Measurements from ENCODE around the gene GNB1L. TPM values are rescaled to one million over a fixed set of nuclear protein-coding genes. Genes with fewer than 3 reads are reported as not detected.
A peak's percentile ranks its signal among the peaks of the same experiment; 100 is the strongest.

The GNB1L gene
- total RNA-seq, result 1 to 10 TPM; 8.8 to 9.8 TPM

GRCh38 chr22:19854778-19855503 is at the start of gene GNB1L, which contains the start of gene RTL10:
Gene GNB1L (minus strand): TSS chr22:19854874. CDS start chr22:19821355, 33,519 bp downstream.
Gene RTL10 (minus strand): TSS chr22:19854874. CDS start chr22:19852261, 2,613 bp downstream.
- H3K27me3 Mint-ChIP-seq (ENCODE audit: low read depth), result no peaks in the 10 kb centered on the region
- intact Hi-C loops (cut with micrococcal nuclease), result loop anchor here (1.0 to 10.0 kb wide), 6 partner anchors 32 to 654 kb away; partner anchors contain the start of genes COMT, RANBP1, TANGO2 and TRMT2A
- CTCF ChIA-PET, result interaction anchor here (0.8 to 1.9 kb wide), 6 partner anchors 10 to 125 kb away, joined by 3 to 7 read pairs (median 4); no protein-coding TSS in a partner anchor
- peak within 1 kb of the TSS; percentile 95 for H3K4me3 Mint-ChIP-seq
- peak; percentile 96 for DNase-seq
- no peaks in the 10 kb centered on the region for H3K9me3 Mint-ChIP-seq
- H3K4me1 Mint-ChIP-seq (ENCODE audit: low read depth), result peaks cover 53% of the 10 kb centered on the region
- peaks cover 20% of the 10 kb centered on the region for H3K36me3 Mint-ChIP-seq (ENCODE audit: low read depth)
- peak within 1 kb of the TSS; percentile 98 for H3K27ac Mint-ChIP-seq

DNA sequence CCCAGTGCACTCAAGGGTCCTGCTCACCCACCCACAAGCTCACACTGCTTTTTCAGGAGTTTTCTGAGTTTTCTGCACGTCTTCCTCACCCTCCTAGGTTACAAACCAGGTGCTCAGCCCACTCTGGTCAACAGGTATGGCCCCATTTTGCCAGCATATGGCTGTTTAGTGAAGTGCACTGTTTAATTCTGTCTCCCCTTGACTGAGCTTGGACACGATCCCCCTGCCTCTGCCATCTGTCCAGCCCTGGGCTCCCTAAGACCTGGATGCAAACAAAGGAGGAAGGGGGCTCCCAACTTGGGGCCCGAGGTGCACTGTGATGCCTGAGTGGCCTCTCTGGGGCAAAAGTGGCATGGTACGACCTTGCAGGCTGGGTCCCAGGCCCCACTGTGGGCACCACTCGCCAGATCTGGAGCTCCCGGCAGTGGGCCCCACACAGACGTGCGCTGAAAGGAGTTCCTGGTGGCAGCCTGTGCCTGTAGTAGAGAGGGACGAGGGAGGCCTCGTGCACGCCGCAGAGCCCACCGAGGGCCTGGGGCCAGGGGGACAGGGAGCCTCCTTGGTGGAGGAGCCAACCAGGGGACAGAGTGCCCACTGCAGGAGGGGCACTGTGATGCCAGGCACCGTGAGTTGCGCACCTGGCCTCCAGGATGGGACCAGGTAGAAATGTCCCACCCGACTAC is 49.6 kb upstream of the GNB1L start:
- no peaks in the 10 kb centered on the region for H3K27me3 Mint-ChIP-seq (ENCODE audit: low read depth)
- H3K36me3 Mint-ChIP-seq (ENCODE audit: low read depth), result no peaks in the 10 kb centered on the region
- no peaks in the 10 kb centered on the region for H3K9me3 Mint-ChIP-seq
- H3K27ac Mint-ChIP-seq, result no peak overlapping the region
- intact Hi-C loops (cut with micrococcal nuclease), result no loop called here
- no peaks in the 10 kb centered on the region for H3K4me1 Mint-ChIP-seq (ENCODE audit: low read depth)
- DNase-seq, result no peak
- no peak overlapping the region for H3K4me3 Mint-ChIP-seq
- CTCF ChIA-PET, result interaction anchor here (0.7 to 1.0 kb wide), 4 partner anchors 8 to 174 kb away, joined by 3 to 5 read pairs (median 4); no protein-coding TSS in a partner anchor

DNA sequence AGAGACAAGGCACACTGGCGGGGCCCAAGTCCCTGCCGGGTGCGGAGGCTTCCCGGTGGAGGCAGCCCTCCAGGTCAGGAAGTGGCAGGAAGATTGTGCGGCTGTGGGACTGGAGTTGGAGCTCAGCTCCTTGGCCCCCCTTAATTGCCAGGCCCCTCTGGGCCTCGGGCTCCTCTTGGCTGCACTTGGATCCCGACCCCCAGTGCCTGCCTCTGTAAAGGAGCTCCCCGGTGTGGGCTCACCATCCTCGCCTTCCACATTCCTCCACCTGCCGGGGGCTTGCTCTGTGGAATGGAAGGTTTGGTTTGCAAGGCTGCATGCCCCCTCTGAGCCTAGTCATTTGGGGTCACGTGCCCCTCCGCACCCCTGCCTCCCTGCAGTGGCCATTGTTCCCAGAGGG is 48.8 kb upstream of the GNB1L start:
- H3K27me3 Mint-ChIP-seq (ENCODE audit: low read depth), result no peaks in the 10 kb centered on the region
- no peak for DNase-seq
- CTCF ChIA-PET, result no interaction called here
- no peaks in the 10 kb centered on the region for H3K4me1 Mint-ChIP-seq (ENCODE audit: low read depth)
- H3K27ac Mint-ChIP-seq, result no peak overlapping the region
- intact Hi-C loops (cut with micrococcal nuclease), result no loop called here
- H3K4me3 Mint-ChIP-seq, result no peak overlapping the region
- H3K9me3 Mint-ChIP-seq, result no peaks in the 10 kb centered on the region
- peaks cover 1% of the 10 kb centered on the region for H3K36me3 Mint-ChIP-seq (ENCODE audit: low read depth)

DNA sequence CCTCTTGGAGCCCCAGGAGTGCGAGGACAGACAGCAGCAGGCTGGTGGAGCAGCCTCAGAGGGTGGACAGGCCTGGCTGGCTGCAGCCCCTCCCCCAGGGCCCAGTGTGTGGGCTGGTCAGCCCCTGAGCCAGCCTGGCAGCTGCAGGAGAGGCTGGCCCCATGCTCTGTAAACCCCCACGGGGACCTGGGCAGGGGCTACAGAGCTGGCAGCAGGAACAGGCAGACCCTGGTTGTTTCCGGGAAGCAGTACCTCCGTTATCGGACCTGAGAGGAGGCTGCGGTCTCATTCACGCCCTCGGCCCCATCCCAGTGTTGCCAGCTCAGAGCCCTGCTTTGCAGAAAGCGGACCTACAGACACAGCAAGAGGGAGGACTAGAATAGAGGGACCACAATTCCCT is 48.4 kb upstream of the GNB1L start:
- peaks cover 1% of the 10 kb centered on the region for H3K36me3 Mint-ChIP-seq (ENCODE audit: low read depth)
- no peaks in the 10 kb centered on the region for H3K27me3 Mint-ChIP-seq (ENCODE audit: low read depth)
- H3K4me1 Mint-ChIP-seq (ENCODE audit: low read depth), result no peaks in the 10 kb centered on the region
- intact Hi-C loops (cut with micrococcal nuclease), result no loop called here
- H3K9me3 Mint-ChIP-seq, result no peaks in the 10 kb centered on the region
- H3K27ac Mint-ChIP-seq, result no peak overlapping the region
- no peak for DNase-seq
- H3K4me3 Mint-ChIP-seq, result no peak overlapping the region
- CTCF ChIA-PET, result interaction anchor here (2.5 kb wide), 1 partner anchor 12 kb away, joined by 6 read pairs; no protein-coding TSS in a partner anchor

DNA sequence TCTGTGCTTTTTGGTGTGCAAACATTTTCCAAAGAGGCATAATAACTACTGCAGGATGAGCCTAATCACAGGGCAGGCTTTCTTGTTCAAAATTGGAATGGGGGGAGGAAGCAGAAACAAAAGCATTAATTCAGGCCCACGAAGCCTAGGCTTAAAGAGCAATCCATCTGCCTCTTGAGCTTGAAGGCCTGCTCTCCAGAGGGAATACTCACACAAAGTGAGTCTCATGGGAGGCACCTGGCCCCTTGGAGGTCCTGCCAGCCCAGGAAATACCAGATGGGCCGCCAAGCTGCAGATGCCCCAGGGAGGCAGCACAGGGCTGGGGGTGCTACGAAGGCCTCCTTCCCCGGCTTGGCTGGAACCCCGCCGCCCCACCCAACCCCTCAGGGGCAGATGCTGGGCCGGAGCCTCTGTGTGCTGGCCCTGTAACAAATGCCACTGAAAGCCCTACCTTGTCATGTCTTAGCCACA is 47.6 kb upstream of the GNB1L start:
- Mint-ChIP-seq H3K4me1 (ENCODE audit: low read depth) (peaks cover 3% of the 10 kb centered on the region), H3K27ac (no peak overlapping the region), H3K4me3 (no peak overlapping the region), H3K27me3 (ENCODE audit: low read depth) (no peaks in the 10 kb centered on the region), H3K9me3 (no peaks in the 10 kb centered on the region), H3K36me3 (ENCODE audit: low read depth) (peaks cover 3% of the 10 kb centered on the region)
- CTCF ChIA-PET, result interaction anchor here (0.7 to 2.5 kb wide), 3 partner anchors 12 to 172 kb away, joined by 3 to 7 read pairs (median 6); no protein-coding TSS in a partner anchor
- DNase-seq, result no peak
- intact Hi-C loops (cut with micrococcal nuclease), result no loop called here

- Mint-ChIP-seq H3K27ac (no peak overlapping the region), H3K9me3 (no peaks in the 10 kb centered on the region), H3K4me3 (no peak overlapping the region), H3K27me3 (ENCODE audit: low read depth) (no peaks in the 10 kb centered on the region), H3K4me1 (ENCODE audit: low read depth) (peaks cover 8% of the 10 kb centered on the region), H3K36me3 (ENCODE audit: low read depth) (peaks cover 3% of the 10 kb centered on the region)
- CTCF ChIA-PET, result interaction anchor here (0.7 to 2.5 kb wide), 5 partner anchors 11 to 172 kb away, joined by 3 to 7 read pairs (median 4); no protein-coding TSS in a partner anchor
- intact Hi-C loops (cut with micrococcal nuclease), result no loop called here
- no peak for DNase-seq
These were observed 47.0 kb upstream of the GNB1L start for GRCh38 chr22:19901577-19902244.

DNA sequence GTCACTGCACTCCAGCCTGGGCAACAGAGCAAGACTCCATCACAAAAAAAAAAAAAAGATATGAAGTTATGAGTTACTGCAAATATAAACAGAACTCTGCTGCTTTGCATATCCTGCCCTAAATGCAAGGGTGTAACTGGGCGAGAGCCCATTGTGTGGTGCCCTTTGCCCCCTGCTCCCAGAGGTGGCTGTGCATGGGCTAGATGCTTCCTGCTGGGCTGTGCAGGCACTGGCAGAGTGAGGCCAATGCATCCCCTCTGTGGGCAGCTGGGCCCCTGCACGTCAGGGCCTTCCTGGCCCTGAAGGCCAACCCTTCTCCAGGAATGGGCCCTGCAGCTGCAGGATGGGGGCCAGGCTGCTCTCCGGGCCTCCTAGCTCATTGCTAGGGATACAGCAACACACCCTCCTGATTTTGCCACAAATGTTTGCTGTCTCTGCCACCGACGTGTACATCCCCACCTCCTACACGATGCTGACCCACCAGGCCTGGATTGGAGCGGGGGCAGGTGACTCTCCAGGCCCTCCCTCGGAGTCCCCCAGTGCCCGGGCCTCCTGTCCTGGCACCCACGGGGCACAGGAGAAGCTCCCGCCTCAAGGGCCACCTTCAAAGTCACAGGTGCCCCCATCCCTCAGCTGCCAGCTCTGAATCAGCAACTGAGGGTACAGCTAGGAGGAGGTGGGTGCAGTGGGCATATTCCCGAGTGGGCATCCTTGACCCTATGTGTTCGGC is 46.2 kb upstream of the GNB1L start:
- intact Hi-C loops (cut with micrococcal nuclease), result no loop called here
- Mint-ChIP-seq H3K27me3 (ENCODE audit: low read depth) (no peaks in the 10 kb centered on the region), H3K4me1 (ENCODE audit: low read depth) (peaks cover 16% of the 10 kb centered on the region), H3K27ac (no peak overlapping the region), H3K9me3 (no peaks in the 10 kb centered on the region), H3K4me3 (no peak overlapping the region), H3K36me3 (ENCODE audit: low read depth) (peaks cover 3% of the 10 kb centered on the region)
- CTCF ChIA-PET, result interaction anchor here (0.6 to 2.5 kb wide), 7 partner anchors 9 to 233 kb away, joined by 3 to 7 read pairs (median 4); no protein-coding TSS in a partner anchor
- no peak for DNase-seq

- no peak for DNase-seq
- H3K9me3 Mint-ChIP-seq, result no peaks in the 10 kb centered on the region
- no peaks in the 10 kb centered on the region for H3K27me3 Mint-ChIP-seq (ENCODE audit: low read depth)
- peaks cover 28% of the 10 kb centered on the region for H3K4me1 Mint-ChIP-seq (ENCODE audit: low read depth)
- H3K27ac Mint-ChIP-seq, result no peak overlapping the region
- intact Hi-C loops (cut with micrococcal nuclease), result no loop called here
- no peak overlapping the region for H3K4me3 Mint-ChIP-seq
- CTCF ChIA-PET, result interaction anchor here (0.8 to 1.1 kb wide), 2 partner anchors 11 to 169 kb away, joined by 3 read pairs; no protein-coding TSS in a partner anchor
- H3K36me3 Mint-ChIP-seq (ENCODE audit: low read depth), result peaks cover 3% of the 10 kb centered on the region
These were observed 44.3 kb upstream of the GNB1L start for GRCh38 chr22:19898831-19899567.

GRCh38 chr22:19898145-19898544 is 43.5 kb upstream of the GNB1L start:
- Mint-ChIP-seq H3K4me3 (no peak overlapping the region), H3K27ac (no peak overlapping the region), H3K27me3 (ENCODE audit: low read depth) (no peaks in the 10 kb centered on the region), H3K4me1 (ENCODE audit: low read depth) (peaks cover 37% of the 10 kb centered on the region), H3K36me3 (ENCODE audit: low read depth) (peaks cover 3% of the 10 kb centered on the region), H3K9me3 (no peaks in the 10 kb centered on the region)
- DNase-seq, result no peak
- intact Hi-C loops (cut with micrococcal nuclease), result no loop called here
- CTCF ChIA-PET, result interaction anchor here (0.8 to 1.1 kb wide), 2 partner anchors 12 to 218 kb away, joined by 3 read pairs; no protein-coding TSS in a partner anchor

DNA sequence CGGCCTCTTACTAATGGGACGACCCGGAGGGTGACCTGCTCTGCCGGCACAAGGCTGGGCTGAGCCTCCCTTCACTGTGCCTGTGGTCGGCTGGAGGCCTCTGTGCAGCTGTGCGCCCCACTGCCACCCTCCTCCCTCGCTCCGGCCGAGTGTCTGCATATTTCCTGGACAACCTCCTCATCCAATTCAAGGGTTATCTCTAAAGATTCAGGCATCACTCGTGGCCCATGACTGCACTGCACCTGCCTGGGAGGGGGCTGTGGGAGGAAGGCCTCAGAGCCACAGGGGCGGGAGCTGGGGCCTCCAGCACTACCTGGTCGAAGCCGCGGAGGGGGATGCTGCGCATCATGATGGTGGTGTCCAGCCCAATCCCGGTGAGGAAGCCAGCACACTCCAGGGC is 43.1 kb upstream of the GNB1L start:
- Mint-ChIP-seq H3K4me1 (ENCODE audit: low read depth) (peaks cover 41% of the 10 kb centered on the region), H3K4me3 (no peak overlapping the region), H3K36me3 (ENCODE audit: low read depth) (peaks cover 3% of the 10 kb centered on the region), H3K27me3 (ENCODE audit: low read depth) (no peaks in the 10 kb centered on the region), H3K9me3 (no peaks in the 10 kb centered on the region), H3K27ac (no peak overlapping the region)
- DNase-seq, result no peak
- intact Hi-C loops (cut with micrococcal nuclease), result no loop called here
- CTCF ChIA-PET, result interaction anchor here (0.8 kb wide), 1 partner anchor 218 kb away, joined by 3 read pairs; no protein-coding TSS in a partner anchor
